ENCODE measurements around the gene WDR4.
A peak's percentile ranks its signal among the peaks of the same experiment; 100 is the strongest.
"Not testable (repeated sequence)": the region's sequence is repeated elsewhere in the genome, so short reads cannot be mapped to it uniquely, and the experiment has no call there.

The WDR4 gene

DNA sequence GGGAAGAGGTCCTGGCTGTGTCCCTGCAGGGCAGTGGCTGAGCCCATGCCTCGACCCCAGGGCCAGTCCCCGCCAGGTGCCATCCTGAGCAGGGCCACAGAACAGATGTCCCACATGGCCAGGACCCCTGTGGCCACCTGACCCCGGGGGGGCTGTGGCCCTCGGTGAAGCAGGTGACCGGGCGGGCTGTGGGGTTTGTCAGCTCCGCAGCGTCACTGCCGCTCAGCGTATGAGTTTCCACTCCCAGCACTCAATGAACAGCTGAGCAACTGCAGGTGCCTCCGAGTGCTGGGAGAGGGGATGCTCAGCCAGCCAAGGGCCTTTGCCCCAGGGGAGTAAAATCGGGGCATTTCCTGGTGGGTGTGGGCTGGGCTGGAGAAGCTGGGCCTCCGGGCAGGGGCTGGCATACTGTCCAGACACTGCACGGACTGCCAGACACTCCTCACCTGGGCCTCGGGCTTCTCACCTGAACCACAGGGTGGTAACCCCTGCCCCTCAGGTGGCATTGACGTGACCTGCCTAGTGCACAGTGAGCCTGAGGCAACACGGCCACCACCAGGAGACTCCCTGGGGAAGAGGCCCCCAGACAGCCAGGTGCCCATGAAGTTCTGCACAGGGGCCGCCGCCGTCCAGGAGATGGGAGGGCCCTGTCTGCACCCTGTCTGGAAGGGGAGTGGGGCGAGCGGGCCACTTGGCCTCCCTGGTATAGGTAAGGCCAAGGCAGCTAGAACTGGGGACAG, 37.3 kb downstream of the WDR4 start:
- not testable (repeated sequence) for H3K4me3 Mint-ChIP-seq; H3K4me1 Mint-ChIP-seq (ENCODE audit: low read depth); H3K27ac Mint-ChIP-seq; H3K27me3 Mint-ChIP-seq; H3K9me3 Mint-ChIP-seq
- peaks cover 44% of the 10 kb centered on the region for H3K36me3 Mint-ChIP-seq (ENCODE audit: low read depth)

DNA sequence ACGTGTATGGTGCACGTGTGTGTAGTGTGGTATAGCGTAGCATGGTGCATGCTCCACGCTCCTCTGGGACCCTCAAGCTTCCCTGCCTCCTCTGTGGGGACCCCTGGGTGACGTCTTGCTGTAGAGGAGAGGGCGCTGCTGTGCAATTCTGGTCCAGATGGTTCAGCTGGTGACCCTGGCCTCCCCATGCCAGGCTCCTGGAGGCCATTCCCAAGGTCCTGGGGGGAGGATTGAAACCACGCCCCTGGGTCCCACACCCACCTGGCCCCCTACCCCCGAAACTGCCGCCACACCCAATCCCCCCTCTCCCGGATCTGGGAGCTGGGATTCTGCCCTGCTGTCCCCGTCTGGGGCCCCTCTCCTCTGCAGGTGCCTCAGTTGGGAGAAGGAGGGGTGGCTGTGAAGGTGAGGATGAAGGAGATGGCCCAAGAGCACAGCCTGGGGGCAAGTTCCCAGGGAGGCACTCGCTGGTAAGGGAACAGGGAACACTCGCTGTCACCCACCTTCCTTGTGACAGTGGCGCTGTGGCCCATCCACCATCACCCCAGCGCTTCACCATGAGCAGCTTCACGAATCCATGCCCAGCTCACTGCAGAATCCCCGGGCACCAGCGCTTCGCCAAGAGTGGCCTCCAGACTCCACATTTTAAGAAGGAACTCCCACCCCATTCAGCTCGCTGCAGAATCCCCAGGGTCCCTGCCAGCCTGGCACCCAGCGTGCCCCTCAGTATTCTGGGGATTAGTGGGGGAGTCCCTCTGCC, 38.0 kb downstream of the WDR4 start:
- Mint-ChIP-seq H3K27me3 (no peaks in the 10 kb centered on the region), H3K36me3 (ENCODE audit: low read depth) (peaks cover 43% of the 10 kb centered on the region)

GRCh38 chr21:42840411-42841155, 38.8 kb downstream of the WDR4 start:
- H3K9me3 Mint-ChIP-seq = no peaks in the 10 kb centered on the region
- H3K4me3 Mint-ChIP-seq = no peak overlapping the region
- H3K27me3 Mint-ChIP-seq = no peaks in the 10 kb centered on the region
- peaks cover 45% of the 10 kb centered on the region for H3K36me3 Mint-ChIP-seq (ENCODE audit: low read depth)
- no peak overlapping the region for H3K27ac Mint-ChIP-seq
- no peaks in the 10 kb centered on the region for H3K4me1 Mint-ChIP-seq (ENCODE audit: low read depth)

More for the DNA sequence above, 38.0 kb downstream of the WDR4 start:
- Mint-ChIP-seq H3K4me1 (ENCODE audit: low read depth) (no peaks in the 10 kb centered on the region), H3K9me3 (no peaks in the 10 kb centered on the region), H3K27ac (no peak overlapping the region), H3K4me3 (no peak overlapping the region)

GRCh38 chr21:42839271-42840231, 39.8 kb downstream of the WDR4 start:
- no peak overlapping the region for H3K27ac Mint-ChIP-seq
- no peaks in the 10 kb centered on the region for H3K27me3 Mint-ChIP-seq
- H3K4me3 Mint-ChIP-seq = peak overlapping the region; percentile 47
- H3K4me1 Mint-ChIP-seq (ENCODE audit: low read depth) = peaks cover 2% of the 10 kb centered on the region
- no peaks in the 10 kb centered on the region for H3K9me3 Mint-ChIP-seq
- peaks cover 42% of the 10 kb centered on the region for H3K36me3 Mint-ChIP-seq (ENCODE audit: low read depth)

- not testable (repeated sequence) for H3K4me3 Mint-ChIP-seq, H3K9me3 Mint-ChIP-seq, H3K27me3 Mint-ChIP-seq
- peaks cover 12% of the 10 kb centered on the region for H3K4me1 Mint-ChIP-seq (ENCODE audit: low read depth)
- H3K36me3 Mint-ChIP-seq (ENCODE audit: low read depth) = peaks cover 33% of the 10 kb centered on the region
- peak overlapping the region; percentile 14 for H3K27ac Mint-ChIP-seq
Observed at GRCh38 chr21:42838212-42838690, 41.1 kb downstream of the WDR4 start.

DNA sequence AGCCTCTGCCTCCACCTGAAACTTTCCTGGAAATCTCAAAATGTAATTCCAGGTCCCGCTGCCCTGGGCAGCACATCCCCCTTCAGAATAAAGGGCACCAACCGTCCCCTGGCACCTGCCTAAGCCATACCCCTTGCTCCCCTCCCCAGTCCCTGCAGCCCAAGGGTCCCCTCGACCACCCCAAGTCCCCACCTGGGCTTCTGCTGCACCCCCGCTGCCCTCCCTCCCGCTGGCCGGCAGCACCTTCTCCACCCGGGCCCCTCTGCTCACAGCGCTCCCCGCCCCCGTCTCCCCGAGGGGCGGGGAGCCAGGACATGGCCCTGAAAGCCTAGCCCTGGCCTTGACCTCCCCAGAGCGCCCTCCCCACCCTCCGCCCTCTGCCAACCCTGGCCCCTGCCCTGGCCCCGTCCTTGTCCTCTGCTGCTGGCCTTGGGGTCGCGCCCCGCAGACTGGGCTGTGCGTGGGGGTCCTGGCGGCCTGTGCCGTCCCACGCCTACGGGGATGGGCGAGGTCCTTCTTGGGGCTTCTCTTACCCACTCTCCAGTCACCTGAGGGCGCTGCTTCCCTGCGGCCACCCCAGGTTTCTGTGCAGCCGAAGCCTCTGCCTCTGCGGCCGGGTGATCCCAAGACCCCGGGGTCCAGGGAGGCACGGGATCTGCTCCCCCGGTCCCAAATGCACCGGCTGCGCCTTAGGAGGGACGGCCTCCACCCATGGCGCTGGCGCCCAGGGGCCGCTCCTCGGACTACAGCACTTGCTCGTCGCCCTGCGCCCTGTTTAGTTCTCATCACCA, 41.7 kb downstream of the WDR4 start:
- no peaks in the 10 kb centered on the region for H3K9me3 Mint-ChIP-seq
- H3K27me3 Mint-ChIP-seq = no peaks in the 10 kb centered on the region
- H3K36me3 Mint-ChIP-seq (ENCODE audit: low read depth) = peaks cover 26% of the 10 kb centered on the region
- H3K4me1 Mint-ChIP-seq (ENCODE audit: low read depth) = peaks cover 19% of the 10 kb centered on the region
- H3K27ac Mint-ChIP-seq = peak overlapping the region; percentile 14
- H3K4me3 Mint-ChIP-seq = no peak overlapping the region

DNA sequence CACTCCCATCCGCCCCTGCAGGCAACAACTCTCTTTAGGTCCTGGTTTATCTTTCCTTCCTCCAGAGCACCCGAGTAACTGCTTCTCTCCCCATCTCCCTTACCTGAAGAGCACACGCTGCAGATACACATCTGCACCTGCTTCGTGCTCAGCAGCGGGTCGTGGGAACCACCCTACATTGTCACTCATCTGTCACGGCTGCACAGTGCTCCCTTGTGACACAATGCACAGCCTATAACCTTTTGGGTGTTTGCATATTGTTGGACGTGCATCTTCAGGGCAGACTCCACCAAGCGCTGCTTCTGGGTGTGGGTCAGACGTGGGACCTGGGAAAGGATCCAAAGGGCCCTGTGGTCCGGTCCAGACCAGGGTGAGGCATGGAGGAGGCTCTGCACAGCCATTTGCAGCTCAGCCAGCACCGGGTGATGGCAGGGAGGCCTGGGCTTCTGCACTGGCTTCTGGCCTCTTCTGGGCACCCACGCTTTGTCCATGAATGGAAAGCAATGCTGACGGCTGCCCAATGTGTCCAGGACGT, 42.5 kb downstream of the WDR4 start:
- H3K9me3 Mint-ChIP-seq = no peaks in the 10 kb centered on the region
- peaks cover 24% of the 10 kb centered on the region for H3K36me3 Mint-ChIP-seq (ENCODE audit: low read depth)
- H3K27me3 Mint-ChIP-seq = no peaks in the 10 kb centered on the region
- H3K4me3 Mint-ChIP-seq = no peak overlapping the region
- H3K4me1 Mint-ChIP-seq (ENCODE audit: low read depth) = peaks cover 24% of the 10 kb centered on the region
- no peak overlapping the region for H3K27ac Mint-ChIP-seq

DNA sequence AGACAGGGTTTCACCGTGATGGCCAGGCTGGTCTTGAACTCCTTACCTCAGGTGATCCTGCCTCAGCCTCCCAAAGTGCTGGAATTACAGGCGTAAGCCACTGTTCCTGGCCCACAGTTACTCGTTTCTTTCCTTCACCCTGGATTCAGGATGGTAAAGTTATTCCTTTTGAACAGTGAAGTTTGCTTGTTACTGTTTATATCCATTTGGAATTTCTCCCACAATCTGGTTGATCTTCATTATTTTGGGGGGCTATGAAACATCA, 43.0 kb downstream of the WDR4 start:
- H3K9me3 Mint-ChIP-seq = no peaks in the 10 kb centered on the region
- H3K36me3 Mint-ChIP-seq (ENCODE audit: low read depth) = peaks cover 24% of the 10 kb centered on the region
- H3K4me1 Mint-ChIP-seq (ENCODE audit: low read depth) = peaks cover 29% of the 10 kb centered on the region
- H3K4me3 Mint-ChIP-seq = no peak overlapping the region
- H3K27me3 Mint-ChIP-seq = peaks cover 3% of the 10 kb centered on the region
- H3K27ac Mint-ChIP-seq = peak overlapping the region; percentile 5

GRCh38 chr21:42835611-42836401, 43.5 kb downstream of the WDR4 start:
- H3K36me3 Mint-ChIP-seq (ENCODE audit: low read depth) = peaks cover 24% of the 10 kb centered on the region
- peaks cover 34% of the 10 kb centered on the region for H3K4me1 Mint-ChIP-seq (ENCODE audit: low read depth)
- H3K27ac Mint-ChIP-seq = peak overlapping the region; percentile 5
- no peaks in the 10 kb centered on the region for H3K9me3 Mint-ChIP-seq
- H3K27me3 Mint-ChIP-seq = peaks cover 3% of the 10 kb centered on the region
- H3K4me3 Mint-ChIP-seq = no peak overlapping the region

GRCh38 chr21:42835211-42835610, 44.1 kb downstream of the WDR4 start:
- peaks cover 24% of the 10 kb centered on the region for H3K36me3 Mint-ChIP-seq (ENCODE audit: low read depth)
- H3K27ac Mint-ChIP-seq = peak overlapping the region; percentile 48

GRCh38 chr21:42834726-42835191, 44.6 kb downstream of the WDR4 start:
- peaks cover 38% of the 10 kb centered on the region for H3K4me1 Mint-ChIP-seq (ENCODE audit: low read depth)
- no peaks in the 10 kb centered on the region for H3K9me3 Mint-ChIP-seq
- H3K36me3 Mint-ChIP-seq (ENCODE audit: low read depth) = peaks cover 24% of the 10 kb centered on the region
- H3K27ac Mint-ChIP-seq = no peak overlapping the region
- peaks cover 3% of the 10 kb centered on the region for H3K27me3 Mint-ChIP-seq
- no peak overlapping the region for H3K4me3 Mint-ChIP-seq

More at GRCh38 chr21:42835211-42835610, 44.1 kb downstream of the WDR4 start:
- peaks cover 3% of the 10 kb centered on the region for H3K27me3 Mint-ChIP-seq
- no peaks in the 10 kb centered on the region for H3K9me3 Mint-ChIP-seq
- peaks cover 38% of the 10 kb centered on the region for H3K4me1 Mint-ChIP-seq (ENCODE audit: low read depth)
- H3K4me3 Mint-ChIP-seq = no peak overlapping the region

DNA sequence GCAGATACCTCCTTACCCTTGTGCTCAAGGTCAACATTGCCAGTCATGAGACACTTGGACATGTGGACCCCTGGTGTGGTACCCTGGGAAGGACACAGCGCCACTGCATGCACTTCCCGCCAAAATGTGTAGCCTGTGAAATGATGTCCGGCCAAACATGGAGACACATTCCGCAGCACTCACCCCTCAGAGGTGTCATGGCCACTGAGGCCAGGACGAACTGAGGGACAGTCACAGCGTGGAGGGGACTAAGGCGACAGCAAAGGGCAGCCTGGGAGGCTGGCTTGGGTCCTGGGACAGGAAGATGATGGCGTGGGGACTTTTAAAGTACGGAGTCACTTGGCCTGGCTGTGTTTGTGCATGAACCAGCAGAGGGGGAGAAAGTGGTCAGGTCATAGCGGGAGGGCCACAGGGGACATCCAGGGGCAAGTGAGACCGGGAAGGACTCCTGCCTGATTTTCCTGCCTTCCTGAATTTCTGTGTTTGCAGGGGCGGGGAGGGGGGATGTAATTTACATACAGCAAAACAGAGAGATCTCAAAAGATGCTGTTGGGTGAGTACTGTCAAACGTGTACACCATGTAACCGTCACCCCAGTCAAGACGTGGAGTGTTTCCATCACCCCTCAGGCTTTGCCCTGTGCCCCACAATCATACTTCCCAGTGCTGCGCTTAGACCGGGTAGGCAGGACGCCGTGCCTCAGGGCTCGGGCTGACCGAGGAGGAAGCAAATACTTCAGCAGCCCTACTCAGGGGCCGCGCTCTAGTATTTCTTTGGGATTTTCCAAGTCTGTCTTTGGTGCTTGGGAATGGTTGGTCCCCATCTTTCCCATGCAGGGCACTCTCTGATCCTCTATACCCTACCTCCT, 45.2 kb downstream of the WDR4 start:
- H3K36me3 Mint-ChIP-seq (ENCODE audit: low read depth) = peaks cover 19% of the 10 kb centered on the region
- peaks cover 38% of the 10 kb centered on the region for H3K4me1 Mint-ChIP-seq (ENCODE audit: low read depth)
- no peaks in the 10 kb centered on the region for H3K9me3 Mint-ChIP-seq
- H3K4me3 Mint-ChIP-seq = peak overlapping the region; percentile 30
- peak overlapping the region; percentile 66 for H3K27ac Mint-ChIP-seq
- peaks cover 3% of the 10 kb centered on the region for H3K27me3 Mint-ChIP-seq

Data from stimulated activated naive CD8-positive, alpha-beta T cell treated with anti-CD3 and anti-CD28 coated beads, Interleukin-15, Interleukin-2, amounts not matched to agents 100 ng/mL and 50 ng/mL, for 24 hours (primary cell).